ENCODE measurements around the gene EXOC3L4.
A peak's percentile ranks its signal among the peaks of the same experiment; 100 is the strongest.

The EXOC3L4 gene

GRCh38 chr14:103121846-103122584 lies 27.5 kb downstream of the EXOC3L4 start (continued):
- TF ChIP-seq ZNF404 (tag by site-specific recombination; IDR thresholded peaks at IDR 0.05) (no peak), KLF1 (tag by site-specific recombination; IDR thresholded peaks at IDR 0.05) (no peak; the same call in none of the 2 replicates), ZNF48 (tag by site-specific recombination; IDR thresholded peaks at IDR 0.05) (no peak), ZNF76 (tag by site-specific recombination; IDR thresholded peaks at IDR 0.05; ENCODE audit: borderline replicate concordance, low read depth) (0 out of 2 replicates have a peak, but pooled peaks have one; percentile 16), ZNF837 (tag by site-specific recombination; IDR thresholded peaks at IDR 0.05) (no peak), ZNF324 (tag by site-specific recombination; IDR thresholded peaks at IDR 0.05) (peak; percentile 52; the same call in 1 of the 2 replicates), ZNF202 (tag by site-specific recombination; IDR thresholded peaks at IDR 0.05; ENCODE audit: borderline replicate concordance) (no peak), ZNF138 (tag by site-specific recombination; IDR thresholded peaks at IDR 0.05; ENCODE audit: borderline replicate concordance) (no peak), SP2 (tag by site-specific recombination; IDR thresholded peaks at IDR 0.05) (peak; percentile 64), REST (tag by site-specific recombination; IDR thresholded peaks at IDR 0.05) (no peak), ZNF518A (tag by site-specific recombination; conservative IDR thresholded peaks at IDR 0.05; ENCODE audit: low read depth) (peak; percentile 42; the same call in 1 of the 2 replicates), ZNF302 (tag by site-specific recombination; IDR thresholded peaks at IDR 0.05; ENCODE audit: low read depth) (no peak), ZNF548 (tag by site-specific recombination; IDR thresholded peaks at IDR 0.05) (no peak), SP3 (tag by site-specific recombination; IDR thresholded peaks at IDR 0.05) (peak; percentile 36; the same call in 1 of the 2 replicates), SCRT1 (tag by site-specific recombination; IDR thresholded peaks at IDR 0.05; ENCODE audit: borderline replicate concordance) (peak; percentile 70; the same call in 1 of the 2 replicates), ZNF148 (tag by site-specific recombination; IDR thresholded peaks at IDR 0.05; ENCODE audit: borderline replicate concordance) (no peak), ZBTB26 (tag by site-specific recombination; optimal IDR thresholded peaks at IDR 0.05) (no peak), ZBTB11 (tag by site-specific recombination; conservative IDR thresholded peaks at IDR 0.05; ENCODE audit: low read depth) (no peak), BCL11A (tag by site-specific recombination; IDR thresholded peaks at IDR 0.05; ENCODE audit: low read depth) (no peak), ZNF266 (tag by site-specific recombination; IDR thresholded peaks at IDR 0.05; ENCODE audit: low read depth) (no peak), SCRT2 (tag by site-specific recombination; IDR thresholded peaks at IDR 0.05) (peak; percentile 98)
